ENCODE measurements around the gene PRND.
A peak's percentile ranks its signal among the peaks of the same experiment; 100 is the strongest.
"Not testable (repeated sequence)": the region's sequence is repeated elsewhere in the genome, so short reads cannot be mapped to it uniquely, and the experiment has no call there.

PRND gene

GRCh38 chr20:4709261-4710105 lies 12.2 kb upstream of the PRND start:
- DNase-seq: no peak

- DNase-seq: no peak
These were observed 11.6 kb upstream of the PRND start for GRCh38 chr20:4710106-4710475.

GRCh38 chr20:4711511-4711910 lies 10.2 kb upstream of the PRND start:
- no peak for DNase-seq

- no peak for DNase-seq
These were observed 8.3 kb upstream of the PRND start for GRCh38 chr20:4713401-4713800.

- no peak for DNase-seq
These were observed 6.9 kb upstream of the PRND start for GRCh38 chr20:4714818-4715217.

GRCh38 chr20:4717816-4718570 lies 3.7 kb upstream of the PRND start:
- no peak for DNase-seq

GRCh38 chr20:4719190-4719589 lies 2.5 kb upstream of the PRND start:
- no peak for DNase-seq

- peak; percentile 63 for DNase-seq
These were observed 1.4 kb upstream of the PRND start for GRCh38 chr20:4720041-4720976.

- no peak for DNase-seq
These were observed 746 bp upstream of the PRND start for GRCh38 chr20:4720977-4721349.

- no peak for DNase-seq
These were observed 862 bp downstream of the PRND start for GRCh38 chr20:4722571-4722970.

GRCh38 chr20:4722993-4723392 lies 1.3 kb downstream of the PRND start:
- no peak for DNase-seq

GRCh38 chr20:4723553-4723952 lies 1.8 kb downstream of the PRND start:
- DNase-seq: not testable (repeated sequence)

GRCh38 chr20:4724459-4725262 lies 3.0 kb downstream of the PRND start:
- no peak for DNase-seq

- DNase-seq: no peak
These were observed 3.5 kb downstream of the PRND start for GRCh38 chr20:4725263-4725550.

GRCh38 chr20:4726710-4727397 lies 5.1 kb downstream of the PRND start:
- no peak for DNase-seq

- DNase-seq: no peak
These were observed 6.5 kb downstream of the PRND start for GRCh38 chr20:4728120-4728760.

GRCh38 chr20:4729265-4729664 lies 7.6 kb downstream of the PRND start:
- no peak for DNase-seq

- no peak for DNase-seq
These were observed 9.1 kb downstream of the PRND start for GRCh38 chr20:4730780-4731179.

- no peak for DNase-seq
These were observed 15.2 kb downstream of the PRND start for GRCh38 chr20:4736875-4737274.

- DNase-seq: no peak
These were observed 16.3 kb downstream of the PRND start for GRCh38 chr20:4737857-4738627.

All from kidney glomerular epithelial cell (primary cell).